ENCODE data around the gene AGAP1. TPM values are rescaled to one million over a fixed set of nuclear protein-coding genes. Genes with fewer than 3 reads are reported as not detected.

Gene AGAP1
- total RNA-seq, 1 experiment from 2014 or later: 25.8 TPM

DNA sequence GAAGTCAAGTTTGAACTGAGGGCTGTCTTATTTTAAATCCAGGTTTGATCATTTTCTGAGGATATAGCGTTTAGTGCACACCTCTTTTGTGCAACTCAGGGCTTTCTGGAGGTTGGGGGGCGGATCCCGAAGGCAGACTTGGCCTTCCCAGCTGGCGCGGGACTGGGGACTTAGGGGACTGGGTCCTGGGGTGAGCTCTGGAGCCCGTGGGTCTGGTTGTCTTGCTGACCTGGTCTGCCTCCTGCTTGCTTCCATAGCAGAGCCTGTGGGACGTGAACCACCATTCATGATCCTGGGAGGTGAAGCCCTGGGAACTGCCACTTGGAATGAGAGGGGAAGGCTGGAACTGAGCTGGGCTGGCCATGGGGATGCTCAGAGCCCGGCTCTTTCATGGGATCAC, 63.1 kb downstream of the AGAP1 start:
- Histone ChIP-seq H2BK12ac (ENCODE audit: insufficient read length, low read depth, low read length) (no peak overlapping the region), H2BK120ac (ENCODE audit: low read depth, low read length, poor library complexity, severe bottlenecking) (no peak overlapping the region), H2AFZ (ENCODE audit: low read length) (no peak overlapping the region), H3K27ac (ENCODE audit: insufficient read length, low read depth, low read length) (no peak overlapping the region), H3K23me2 (ENCODE audit: insufficient read length, low read depth, low read length, poor library complexity, severe bottlenecking) (no peaks in the 10 kb centered on the region), H3K9me3 (ENCODE audit: control insufficient read depth, low read depth, low read length) (no peaks in the 10 kb centered on the region), H3K14ac (ENCODE audit: insufficient read depth, low read length) (no peak overlapping the region), H2BK15ac (ENCODE audit: low read depth, low read length) (no peak overlapping the region), H3K79me1 (ENCODE audit: insufficient read depth, low read depth, low read length, poor library complexity, severe bottlenecking) (peaks cover 16% of the 10 kb centered on the region), H3K4me1 (ENCODE audit: insufficient read depth, low read length) (no peaks in the 10 kb centered on the region; the same call in 1 of the 2 replicates), H3K18ac (ENCODE audit: insufficient read length, low read depth, low read length) (no peak overlapping the region), H2BK20ac (ENCODE audit: low read depth, low read length, poor library complexity, severe bottlenecking) (no peak overlapping the region), H4K91ac (ENCODE audit: insufficient read length, low read depth, low read length) (no peak overlapping the region), H3K56ac (ENCODE audit: insufficient read length, low read depth, low read length) (no peak overlapping the region), H3K79me2 (ENCODE audit: insufficient read depth, low read length) (peaks cover 20% of the 10 kb centered on the region; the same call in 1 of the 2 replicates), H4K20me1 (ENCODE audit: control insufficient read depth, insufficient read depth, insufficient read length) (peaks cover 2% of the 10 kb centered on the region), H3K4ac (ENCODE audit: low read depth, low read length) (no peak overlapping the region), H3T11ph (ENCODE audit: low read length) (no peak overlapping the region), H3K27me3 (ENCODE audit: insufficient read depth, low read length) (no peaks in the 10 kb centered on the region), H2AK5ac (ENCODE audit: insufficient read length, low read length) (no peak overlapping the region), H3K23ac (ENCODE audit: insufficient read length, low read depth, low read length) (no peak overlapping the region), H2BK5ac (ENCODE audit: insufficient read length, low read length) (no peak overlapping the region), H3K9ac (ENCODE audit: extremely low read depth, insufficient read length, low read length) (no peak overlapping the region), H4K8ac (replicated peaks; ENCODE audit: insufficient read length, low read depth, low read length) (no peak overlapping the region), H4K5ac (ENCODE audit: insufficient read length, low read depth, low read length) (no peak overlapping the region), H3K4me2 (ENCODE audit: insufficient read depth, insufficient read length, low read length) (no peak overlapping the region)
- TF ChIP-seq, protein P1, sequence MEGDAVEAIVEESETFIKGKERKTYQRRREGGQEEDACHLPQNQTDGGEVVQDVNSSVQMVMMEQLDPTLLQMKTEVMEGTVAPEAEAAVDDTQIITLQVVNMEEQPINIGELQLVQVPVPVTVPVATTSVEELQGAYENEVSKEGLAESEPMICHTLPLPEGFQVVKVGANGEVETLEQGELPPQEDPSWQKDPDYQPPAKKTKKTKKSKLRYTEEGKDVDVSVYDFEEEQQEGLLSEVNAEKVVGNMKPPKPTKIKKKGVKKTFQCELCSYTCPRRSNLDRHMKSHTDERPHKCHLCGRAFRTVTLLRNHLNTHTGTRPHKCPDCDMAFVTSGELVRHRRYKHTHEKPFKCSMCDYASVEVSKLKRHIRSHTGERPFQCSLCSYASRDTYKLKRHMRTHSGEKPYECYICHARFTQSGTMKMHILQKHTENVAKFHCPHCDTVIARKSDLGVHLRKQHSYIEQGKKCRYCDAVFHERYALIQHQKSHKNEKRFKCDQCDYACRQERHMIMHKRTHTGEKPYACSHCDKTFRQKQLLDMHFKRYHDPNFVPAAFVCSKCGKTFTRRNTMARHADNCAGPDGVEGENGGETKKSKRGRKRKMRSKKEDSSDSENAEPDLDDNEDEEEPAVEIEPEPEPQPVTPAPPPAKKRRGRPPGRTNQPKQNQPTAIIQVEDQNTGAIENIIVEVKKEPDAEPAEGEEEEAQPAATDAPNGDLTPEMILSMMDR (conservative IDR thresholded peaks at IDR 0.05): no peak
- no peaks in the 10 kb centered on the region; a peak in 1 of 7 replicates for H3K36me3 Mint-ChIP-seq (ENCODE audit: insufficient read depth in 1 of 3, low read depth in 3 of 3)
- H3K9me3 Mint-ChIP-seq: no peaks in the 10 kb centered on the region
- H3K4me1 Mint-ChIP-seq: peaks cover 25 to 40% of the 10 kb centered on the region in 2 experiments
- DNase-seq: no peak
- H3K27me3 Mint-ChIP-seq (ENCODE audit: low read depth): no peaks in the 10 kb centered on the region; the same call in 1 of the 2 replicates
- no peak overlapping the region for H3K27ac Mint-ChIP-seq
- H3K4me3 Mint-ChIP-seq: no peak overlapping the region
- no CpG with 5 or more reads among the region's 8 CpGs for WGBS (ENCODE audit: extremely low coverage, insufficient read length, low lambda C conversion rate)

All from H9 (cell line).